HepG2 (cell line): Measurements from ENCODE around the gene MGAT5. TPM values are rescaled to one million over a fixed set of nuclear protein-coding genes. Genes with fewer than 3 reads are reported as not detected.

Experiments used
- AHR ChIP-seq: IDR thresholded peaks from 2 replicates; pipeline ENCODE4 v1.6.1; 2018; ENCODE audit warnings: missing genetic modification reagents, missing compliant biosample characterization
- BCL6 ChIP-seq: IDR thresholded peaks from 2 replicates; pipeline ENCODE4 v1.6.1; 2016; ENCODE audit warnings: missing genetic modification reagents, missing compliant biosample characterization
- CBFB ChIP-seq: sonication (generic); formaldehyde crosslinking; IDR thresholded peaks from 2 replicates; pipeline ENCODE4 v1.4.0; 2020; ENCODE audit warnings: missing genetic modification reagents
- CHCHD3 ChIP-seq: sonication (generic); formaldehyde crosslinking; IDR thresholded peaks from 2 replicates; pipeline ENCODE4 v1.8.0; 2022; ENCODE audit warnings: mild to moderate bottlenecking, missing genetic modification reagents, moderate library complexity
- LCORL ChIP-seq, 2 experiments: fragments of 450-650 bp in 1 of 2; sonication (generic) in 1 of 2; formaldehyde crosslinking in 1 of 2; IDR thresholded peaks; 2 replicates each; pipeline versions ENCODE4 v1.5.0 to v1.6.1; 2017 to 2020; ENCODE audit warnings: antibody characterized with exemption in 1 of 2, missing genetic modification reagents in 1 of 2
- MEIS2 ChIP-seq: sonication (generic); formaldehyde crosslinking; IDR thresholded peaks from 2 replicates; pipeline ENCODE4 v1.9.0; 2021; ENCODE audit warnings: mild to moderate bottlenecking, missing genetic modification reagents
- POLR2A ChIP-seq, 2 experiments: IDR thresholded peaks; 2 replicates each; pipeline ENCODE4 v1.6.1; 2011; ENCODE audit warnings: low read depth in 2 of 2, low read length in 2 of 2, mild to moderate bottlenecking in 1 of 2, moderate library complexity in 1 of 2; ENCODE audit not compliant: insufficient read depth in 1 of 2
- RORA ChIP-seq: sonication (generic); formaldehyde crosslinking; IDR thresholded peaks from 2 replicates; pipeline ENCODE4 v1.5.0; 2020; ENCODE audit warnings: mild to moderate bottlenecking, missing genetic modification reagents, moderate library complexity
- TBX3 ChIP-seq: fragments of 450-650 bp; IDR thresholded peaks from 2 replicates; pipeline ENCODE4 v1.6.1; 2017; ENCODE audit warnings: antibody characterized with exemption, mild to moderate bottlenecking, inconsistent platforms, borderline replicate concordance
- ZMYM4 ChIP-seq: sonication (generic); formaldehyde crosslinking; IDR thresholded peaks from 2 replicates; pipeline ENCODE4 v1.8.1; 2023; ENCODE audit warnings: mild to moderate bottlenecking, missing genetic modification reagents
- ZNF121 ChIP-seq: sonication (generic); formaldehyde crosslinking; IDR thresholded peaks from 2 replicates; pipeline ENCODE4 v1.5.0; 2020; ENCODE audit warnings: mild to moderate bottlenecking, missing genetic modification reagents
- ZNF484 ChIP-seq: sonication (generic); formaldehyde crosslinking; IDR thresholded peaks from 2 replicates; pipeline ENCODE4 v1.5.1; 2020; ENCODE audit warnings: mild to moderate bottlenecking, low read depth, missing genetic modification reagents, borderline replicate concordance
- ZNF781 ChIP-seq: sonication (generic); formaldehyde crosslinking; IDR thresholded peaks from 2 replicates; pipeline ENCODE4 v1.5.1; 2020; ENCODE audit warnings: borderline replicate concordance, mild to moderate bottlenecking, missing genetic modification reagents; ENCODE audit errors: not compliant biosample characterization
- ZZZ3 ChIP-seq: sonication (generic); formaldehyde crosslinking; IDR thresholded peaks from 2 replicates; pipeline ENCODE4 v1.4.0; 2020; ENCODE audit warnings: missing genetic modification reagents, mild to moderate bottlenecking, borderline replicate concordance
- polyA plus RNA-seq, 8 experiments: library from polyadenylated mRNA; depleted of rRNA in 3 of 8; stranded (reverse) in 7 of 8; unstranded in 1 of 8; fragments of >200 nt; fragmentation: Illumina TruSeq in 4 of 8; extraction: Trizol in 4 of 8; gene quantifications; 2 replicates each; pipeline versions ENCODE4 v1.2.1 to v1.2.3, GENCODE V29; 2011 to 2016; ENCODE audit warnings: low read depth in 4 of 8, missing spikeins in 1 of 8, mixed read lengths in 1 of 8; ENCODE audit not compliant: insufficient read depth in 1 of 8
- total RNA-seq, 5 experiments: library from RNA; depleted of rRNA; stranded (reverse); fragments of >200 nt; fragmentation: Illumina TruSeq; extraction: Trizol; gene quantifications; 2 replicates each; pipeline ENCODE4 v1.2.3, GENCODE V29; 2016; ENCODE audit warnings: low read depth in 1 of 5
- TF ChIP-seq, protein P1 (sequence below), 2 experiments: sonication (generic) in 1 of 2; formaldehyde crosslinking in 1 of 2; IDR thresholded peaks; 2 replicates each; pipeline versions ENCODE4 v1.6.1 to v1.9.0; 2014 to 2022; ENCODE audit warnings: antibody characterized with exemption in 1 of 2, borderline replicate concordance in 1 of 2, inconsistent platforms in 1 of 2, low read depth in 1 of 2, missing genetic modification reagents in 1 of 2
- TF ChIP-seq, protein P2 (sequence below): sonication (generic); formaldehyde crosslinking; IDR thresholded peaks from 2 replicates; pipeline ENCODE4 v1.5.0; 2020; ENCODE audit warnings: missing genetic modification reagents
- TF ChIP-seq, protein P3 (sequence below): sonication (generic); formaldehyde crosslinking; IDR thresholded peaks from 2 replicates; pipeline ENCODE4 v1.9.0; 2021; ENCODE audit warnings: missing genetic modification reagents, mild to moderate bottlenecking, borderline replicate concordance
- TF ChIP-seq, protein P4 (sequence below): sonication (generic); formaldehyde crosslinking; conservative IDR thresholded peaks from 2 replicates; pipeline ENCODE4 v1.4.0; 2020; ENCODE audit warnings: missing genetic modification reagents

Gene MGAT5
- total and polyA plus RNA-seq, 2 of the 13 experiments (the other 11 are each of a cell fraction or from before 2014, with no cell fraction given) = 33.1 to 60.2 TPM

DNA sequence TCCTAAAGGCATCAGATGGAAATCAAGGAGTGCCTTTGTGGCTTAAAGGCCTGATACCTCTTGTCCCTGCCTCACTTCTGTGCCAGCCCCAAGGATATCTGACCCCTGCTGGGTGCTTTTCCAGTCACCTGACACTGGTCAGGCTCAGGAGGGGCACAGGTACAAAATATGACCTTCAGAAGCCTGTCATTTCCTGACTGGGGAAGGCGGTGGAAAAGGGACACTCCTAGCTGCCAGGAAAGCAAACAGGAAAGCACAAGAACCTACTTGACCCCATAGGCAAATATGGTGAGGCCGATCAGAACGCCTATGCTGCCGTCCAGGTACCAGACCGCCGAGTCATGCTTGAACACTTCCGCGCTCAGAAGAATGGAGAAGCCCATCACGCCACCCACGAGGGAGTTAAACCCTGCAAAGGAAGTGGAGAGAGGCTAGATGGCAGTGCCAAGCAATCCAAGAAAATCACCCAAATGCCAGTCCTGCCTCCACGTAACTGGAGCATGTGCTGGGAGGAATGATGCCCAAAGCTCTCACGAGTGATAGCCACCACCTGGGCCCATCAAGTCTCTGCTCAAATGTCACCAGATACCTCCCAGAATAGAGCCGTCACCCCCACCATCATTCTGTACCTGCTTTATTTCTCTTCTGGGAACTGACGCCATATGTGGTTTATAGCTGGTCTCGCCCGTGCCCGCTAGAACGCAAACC, 204.0 kb downstream of the MGAT5 start (continued):
- TF ChIP-seq, protein P1, sequence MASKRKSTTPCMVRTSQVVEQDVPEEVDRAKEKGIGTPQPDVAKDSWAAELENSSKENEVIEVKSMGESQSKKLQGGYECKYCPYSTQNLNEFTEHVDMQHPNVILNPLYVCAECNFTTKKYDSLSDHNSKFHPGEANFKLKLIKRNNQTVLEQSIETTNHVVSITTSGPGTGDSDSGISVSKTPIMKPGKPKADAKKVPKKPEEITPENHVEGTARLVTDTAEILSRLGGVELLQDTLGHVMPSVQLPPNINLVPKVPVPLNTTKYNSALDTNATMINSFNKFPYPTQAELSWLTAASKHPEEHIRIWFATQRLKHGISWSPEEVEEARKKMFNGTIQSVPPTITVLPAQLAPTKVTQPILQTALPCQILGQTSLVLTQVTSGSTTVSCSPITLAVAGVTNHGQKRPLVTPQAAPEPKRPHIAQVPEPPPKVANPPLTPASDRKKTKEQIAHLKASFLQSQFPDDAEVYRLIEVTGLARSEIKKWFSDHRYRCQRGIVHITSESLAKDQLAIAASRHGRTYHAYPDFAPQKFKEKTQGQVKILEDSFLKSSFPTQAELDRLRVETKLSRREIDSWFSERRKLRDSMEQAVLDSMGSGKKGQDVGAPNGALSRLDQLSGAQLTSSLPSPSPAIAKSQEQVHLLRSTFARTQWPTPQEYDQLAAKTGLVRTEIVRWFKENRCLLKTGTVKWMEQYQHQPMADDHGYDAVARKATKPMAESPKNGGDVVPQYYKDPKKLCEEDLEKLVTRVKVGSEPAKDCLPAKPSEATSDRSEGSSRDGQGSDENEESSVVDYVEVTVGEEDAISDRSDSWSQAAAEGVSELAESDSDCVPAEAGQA (IDR thresholded peaks at IDR 0.05; ENCODE audit: low read depth) = no peak
- TF ChIP-seq, protein P1 (CRISPR knock-in tag; IDR thresholded peaks at IDR 0.05; ENCODE audit: borderline replicate concordance) = no peak
- TF ChIP-seq MEIS2 (peak; percentile 65; the same call in 1 of the 2 replicates), RORA (no peak), AHR (CRISPR knock-in tag) (no peak), CHCHD3 (CRISPR knock-in tag) (no peak), ZZZ3 (CRISPR knock-in tag) (no peak), BCL6 (peak; percentile 54; the same call in 1 of the 2 replicates), ZNF121 (no peak), TBX3 (no peak), ZNF781 (no peak), CBFB (CRISPR knock-in tag) (no peak), LCORL (IDR thresholded peaks at IDR 0.05) (no peak), LCORL (CRISPR knock-in tag; IDR thresholded peaks at IDR 0.05) (no peak; the same call in 1 of the 2 replicates), POLR2A (IDR thresholded peaks at IDR 0.05; ENCODE audit: insufficient read depth in 1 of 2, low read depth in 2 of 2, low read length in 2 of 2) (no peak; a peak in 1 of 4 replicates), ZNF484 (no peak), ZMYM4 (CRISPR knock-in tag) (peak; percentile 83)
- TF ChIP-seq, protein P2, sequence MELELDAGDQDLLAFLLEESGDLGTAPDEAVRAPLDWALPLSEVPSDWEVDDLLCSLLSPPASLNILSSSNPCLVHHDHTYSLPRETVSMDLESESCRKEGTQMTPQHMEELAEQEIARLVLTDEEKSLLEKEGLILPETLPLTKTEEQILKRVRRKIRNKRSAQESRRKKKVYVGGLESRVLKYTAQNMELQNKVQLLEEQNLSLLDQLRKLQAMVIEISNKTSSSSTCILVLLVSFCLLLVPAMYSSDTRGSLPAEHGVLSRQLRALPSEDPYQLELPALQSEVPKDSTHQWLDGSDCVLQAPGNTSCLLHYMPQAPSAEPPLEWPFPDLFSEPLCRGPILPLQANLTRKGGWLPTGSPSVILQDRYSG (CRISPR knock-in tag) = no peak
- TF ChIP-seq, protein P3, sequence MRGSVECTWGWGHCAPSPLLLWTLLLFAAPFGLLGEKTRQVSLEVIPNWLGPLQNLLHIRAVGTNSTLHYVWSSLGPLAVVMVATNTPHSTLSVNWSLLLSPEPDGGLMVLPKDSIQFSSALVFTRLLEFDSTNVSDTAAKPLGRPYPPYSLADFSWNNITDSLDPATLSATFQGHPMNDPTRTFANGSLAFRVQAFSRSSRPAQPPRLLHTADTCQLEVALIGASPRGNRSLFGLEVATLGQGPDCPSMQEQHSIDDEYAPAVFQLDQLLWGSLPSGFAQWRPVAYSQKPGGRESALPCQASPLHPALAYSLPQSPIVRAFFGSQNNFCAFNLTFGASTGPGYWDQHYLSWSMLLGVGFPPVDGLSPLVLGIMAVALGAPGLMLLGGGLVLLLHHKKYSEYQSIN (CRISPR knock-in tag) = no peak
- TF ChIP-seq, protein P4, sequence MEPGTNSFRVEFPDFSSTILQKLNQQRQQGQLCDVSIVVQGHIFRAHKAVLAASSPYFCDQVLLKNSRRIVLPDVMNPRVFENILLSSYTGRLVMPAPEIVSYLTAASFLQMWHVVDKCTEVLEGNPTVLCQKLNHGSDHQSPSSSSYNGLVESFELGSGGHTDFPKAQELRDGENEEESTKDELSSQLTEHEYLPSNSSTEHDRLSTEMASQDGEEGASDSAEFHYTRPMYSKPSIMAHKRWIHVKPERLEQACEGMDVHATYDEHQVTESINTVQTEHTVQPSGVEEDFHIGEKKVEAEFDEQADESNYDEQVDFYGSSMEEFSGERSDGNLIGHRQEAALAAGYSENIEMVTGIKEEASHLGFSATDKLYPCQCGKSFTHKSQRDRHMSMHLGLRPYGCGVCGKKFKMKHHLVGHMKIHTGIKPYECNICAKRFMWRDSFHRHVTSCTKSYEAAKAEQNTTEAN (CRISPR knock-in tag) = no peak
